Spinal cord (tissue), 10 donors: ENCODE measurements around the gene ACO1. TPM values are rescaled to one million over a fixed set of nuclear protein-coding genes. Genes with fewer than 3 reads are reported as not detected.
A peak's percentile ranks its signal among the peaks of the same experiment; 100 is the strongest.

ENCODE experiments used
- DNase-seq, 6 donors: peaks; one replicate each; pipeline versions ENCODE4 v3.0.0 to v3.0.0-alpha.2; 2013 to 2015; ENCODE audit warnings: low spot score in 6 of 6, low read depth in 4 of 6
- H3K27ac ChIP-seq: one replicate; pipeline ENCODE4 v1.5.1; 2013; ENCODE audit warnings: low read depth, low read length, control low read depth
- H3K27me3 ChIP-seq: one replicate; pipeline ENCODE4 v1.6.1; 2013; ENCODE audit warnings: low read length; ENCODE audit not compliant: control insufficient read depth, insufficient read depth
- H3K36me3 ChIP-seq: one replicate; pipeline ENCODE4 v1.6.1; 2013; ENCODE audit warnings: low read length; ENCODE audit not compliant: control insufficient read depth, insufficient read depth
- H3K4me1 ChIP-seq: one replicate; pipeline ENCODE4 v1.6.1; 2013; ENCODE audit warnings: low read length; ENCODE audit not compliant: control insufficient read depth, insufficient read depth
- H3K4me3 ChIP-seq: one replicate; pipeline ENCODE4 v1.5.1; 2013; ENCODE audit warnings: low read depth, low read length, control low read depth
- H3K9me3 ChIP-seq: one replicate; pipeline ENCODE4 v1.6.1; 2013; ENCODE audit warnings: low read length; ENCODE audit not compliant: control insufficient read depth, insufficient read depth
- WGBS: methylation state at CpG from one replicate; pipeline ENCODE4 v1.1.5; 2013; ENCODE audit warnings: missing lambda C conversion rate; ENCODE audit not compliant: insufficient coverage; 5-methylcytosine and 5-hydroxymethylcytosine counted together
- polyA plus RNA-seq, 2 donors: library from polyadenylated mRNA; unstranded; fragments of 120-200 nt; gene quantifications; one replicate each; pipeline ENCODE4 v1.2.1, GENCODE V29; 2013; ENCODE audit not compliant: insufficient read length in 2 of 2
- total RNA-seq, 2 donors: library from RNA; depleted of rRNA in 1 of 2; stranded (reverse); fragments of 120-200 nt in 1 of 2; fragments of >200 nt in 1 of 2; gene quantifications; one replicate each; pipeline versions ENCODE4 v1.2.3 to v1.2.4, GENCODE V29; 2013 to 2014
- donor health status: healthy.

The ACO1 gene
- total and polyA plus RNA-seq, 4 donors: 27.6 to 36.3 (median 28.4) TPM

- Histone ChIP-seq H3K27me3 (no peaks in the 10 kb centered on the region), H3K36me3 (peaks cover 10% of the 10 kb centered on the region), H3K9me3 (no peaks in the 10 kb centered on the region), H3K27ac (peak overlapping the region; percentile 52), H3K4me1 (peaks cover 7% of the 10 kb centered on the region), H3K4me3 (no peak overlapping the region)
- WGBS: 74% methylated on average over 5 of the region's 8 CpGs
- DNase-seq: peak in 3 of 6 donors; percentile 15 to 64 (median 50)
Observed at GRCh38 chr9:32427111-32427873, 42.8 kb downstream of the ACO1 start.

GRCh38 chr9:32430720-32431119 is 46.3 kb downstream of the ACO1 start:
- Histone ChIP-seq H3K27ac (no peak overlapping the region), H3K9me3 (no peaks in the 10 kb centered on the region), H3K36me3 (peaks cover 10% of the 10 kb centered on the region), H3K27me3 (no peaks in the 10 kb centered on the region), H3K4me3 (no peak overlapping the region), H3K4me1 (peaks cover 7% of the 10 kb centered on the region)
- no peak for DNase-seq
- 100% methylated on average over 1 of the region's 5 CpGs for WGBS

DNA sequence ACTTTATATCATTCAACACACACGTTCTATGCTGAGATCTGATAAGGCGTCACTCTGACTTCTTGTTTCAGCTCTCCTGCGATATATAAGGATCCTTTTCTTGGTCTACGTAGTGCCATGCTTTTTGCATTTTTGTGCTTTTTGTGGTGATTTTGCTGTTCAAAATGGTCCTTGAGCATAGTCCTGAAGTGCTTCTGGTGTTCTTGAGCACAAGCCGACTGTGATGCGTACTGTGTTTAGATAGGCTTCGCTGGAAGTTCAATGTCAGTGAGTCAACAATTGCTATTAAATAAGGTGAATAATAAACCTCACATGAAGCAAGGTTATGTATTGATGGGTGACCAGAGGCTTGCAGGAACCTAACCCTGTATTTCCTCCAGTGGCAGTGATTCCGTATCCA is 46.8 kb downstream of the ACO1 start:
- H3K4me1 ChIP-seq: peaks cover 7% of the 10 kb centered on the region
- no peak overlapping the region for H3K4me3 ChIP-seq
- DNase-seq: no peak
- H3K27me3 ChIP-seq: no peaks in the 10 kb centered on the region
- H3K36me3 ChIP-seq: peaks cover 10% of the 10 kb centered on the region
- WGBS: 95% methylated on average over 4 of the region's 8 CpGs
- no peak overlapping the region for H3K27ac ChIP-seq
- no peaks in the 10 kb centered on the region for H3K9me3 ChIP-seq

DNA sequence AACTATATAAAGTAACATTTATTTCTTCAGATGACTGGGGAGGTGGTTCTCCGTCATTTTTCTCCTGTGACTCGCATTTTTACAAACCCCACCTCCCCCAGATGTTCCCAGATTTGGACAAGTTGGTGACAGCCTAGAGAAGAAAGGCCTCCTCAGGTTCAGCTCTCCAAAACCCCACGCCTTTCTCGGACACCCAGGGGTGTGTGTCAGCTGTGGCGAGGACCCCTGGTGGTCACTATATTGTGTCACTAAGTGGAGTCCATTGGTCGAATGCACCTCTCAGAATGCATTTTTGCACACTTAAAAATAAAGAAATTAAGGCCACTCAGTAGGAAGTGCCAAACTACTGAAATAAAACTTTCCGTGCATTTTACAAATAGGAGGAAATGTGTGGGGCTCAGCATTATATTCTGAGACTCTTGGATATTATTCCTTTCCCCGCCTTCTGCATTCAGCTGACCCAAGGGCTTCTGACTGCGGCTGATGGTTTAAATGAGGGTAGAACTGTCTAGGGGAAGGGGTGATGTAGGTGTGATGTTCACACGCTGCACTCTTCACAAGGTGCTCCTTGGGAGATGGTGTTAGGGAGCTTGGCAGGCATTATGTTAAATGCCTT is 47.6 kb downstream of the ACO1 start:
- Histone ChIP-seq H3K27me3 (no peaks in the 10 kb centered on the region), H3K27ac (no peak overlapping the region), H3K4me1 (peaks cover 2% of the 10 kb centered on the region), H3K36me3 (peaks cover 10% of the 10 kb centered on the region), H3K4me3 (no peak overlapping the region), H3K9me3 (no peaks in the 10 kb centered on the region)
- DNase-seq: peak in 3 of 6 donors; percentile 9 to 44 (median 35)
- WGBS: 87% methylated on average over 5 of the region's 10 CpGs

DNA sequence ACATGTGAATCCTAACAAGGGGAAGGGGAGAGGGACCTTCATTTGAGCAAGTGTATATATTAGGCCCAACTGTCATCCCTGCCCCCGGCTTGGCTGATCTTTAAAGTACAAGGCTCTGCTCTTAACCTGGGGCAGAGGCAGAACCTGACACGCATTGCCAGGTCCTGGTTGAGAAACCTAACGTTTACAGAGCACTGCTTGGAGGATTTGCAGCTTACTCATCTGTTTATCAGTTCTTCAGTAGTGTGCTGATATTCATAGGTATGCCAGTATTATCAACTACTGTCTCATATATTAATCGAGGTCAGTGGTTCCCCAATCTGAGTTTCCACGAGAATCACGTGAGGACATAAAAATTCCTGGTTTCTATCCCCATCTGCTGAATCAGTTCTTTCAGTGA is 50.4 kb downstream of the ACO1 start:
- Histone ChIP-seq H3K27me3 (no peaks in the 10 kb centered on the region), H3K27ac (no peak overlapping the region), H3K36me3 (peaks cover 8% of the 10 kb centered on the region), H3K9me3 (no peaks in the 10 kb centered on the region), H3K4me1 (no peaks in the 10 kb centered on the region), H3K4me3 (no peak overlapping the region)
- WGBS: 90% methylated on average over 2 of the region's 6 CpGs
- no peak for DNase-seq

- no peaks in the 10 kb centered on the region for H3K4me1 ChIP-seq
- H3K27me3 ChIP-seq: no peaks in the 10 kb centered on the region
- 37% methylated on average over 3 of the region's 5 CpGs for WGBS
- H3K36me3 ChIP-seq: peaks cover 4% of the 10 kb centered on the region
- H3K9me3 ChIP-seq: no peaks in the 10 kb centered on the region
- DNase-seq: no peak
- H3K27ac ChIP-seq: no peak overlapping the region
- no peak overlapping the region for H3K4me3 ChIP-seq
Observed at GRCh38 chr9:32441678-32442077, 57.2 kb downstream of the ACO1 start.

GRCh38 chr9:32442433-32442832 is 58.0 kb downstream of the ACO1 start:
- Histone ChIP-seq H3K27me3 (no peaks in the 10 kb centered on the region), H3K4me3 (no peak overlapping the region), H3K4me1 (no peaks in the 10 kb centered on the region), H3K9me3 (no peaks in the 10 kb centered on the region), H3K27ac (no peak overlapping the region), H3K36me3 (peaks cover 4% of the 10 kb centered on the region)
- no peak for DNase-seq

DNA sequence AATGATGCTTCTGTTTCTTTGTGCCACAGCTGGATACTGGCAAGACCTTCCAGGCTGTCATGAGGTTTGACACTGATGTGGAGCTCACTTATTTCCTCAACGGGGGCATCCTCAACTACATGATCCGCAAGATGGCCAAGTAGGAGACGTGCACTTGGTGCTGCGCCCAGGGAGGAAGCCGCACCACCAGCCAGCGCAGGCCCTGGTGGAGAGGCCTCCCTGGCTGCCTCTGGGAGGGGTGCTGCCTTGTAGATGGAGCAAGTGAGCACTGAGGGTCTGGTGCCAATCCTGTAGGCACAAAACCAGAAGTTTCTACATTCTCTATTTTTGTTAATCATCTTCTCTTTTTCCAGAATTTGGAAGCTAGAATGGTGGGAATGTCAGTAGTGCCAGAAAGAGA is 65.5 kb downstream of the ACO1 start:
- Histone ChIP-seq H3K9me3 (no peaks in the 10 kb centered on the region), H3K27me3 (no peaks in the 10 kb centered on the region), H3K36me3 (peaks cover 27% of the 10 kb centered on the region), H3K27ac (no peak overlapping the region), H3K4me3 (no peak overlapping the region), H3K4me1 (no peaks in the 10 kb centered on the region)
- DNase-seq: no peak
- 93% methylated on average over 6 of the region's 6 CpGs for WGBS

GRCh38 chr9:32454280-32454679 is 69.8 kb downstream of the ACO1 start:
- no CpG with 5 or more reads among the region's 1 CpG for WGBS
- Histone ChIP-seq H3K36me3 (peaks cover 9% of the 10 kb centered on the region), H3K27me3 (no peaks in the 10 kb centered on the region), H3K27ac (no peak overlapping the region), H3K4me3 (no peak overlapping the region), H3K9me3 (no peaks in the 10 kb centered on the region), H3K4me1 (no peaks in the 10 kb centered on the region)
- DNase-seq: no peak

- 92% methylated on average over 5 of the region's 5 CpGs for WGBS
- H3K27me3 ChIP-seq: no peaks in the 10 kb centered on the region
- H3K36me3 ChIP-seq: no peaks in the 10 kb centered on the region
- H3K9me3 ChIP-seq: no peaks in the 10 kb centered on the region
- H3K4me1 ChIP-seq: no peaks in the 10 kb centered on the region
- no peak overlapping the region for H3K4me3 ChIP-seq
- no peak for DNase-seq
- H3K27ac ChIP-seq: no peak overlapping the region
Observed at GRCh38 chr9:32455738-32456137, 71.3 kb downstream of the ACO1 start.
